Upper lobe of left lung (tissue), 6 donors: Measurements from ENCODE around the gene RPS6KA5. TPM values are rescaled to one million over a fixed set of nuclear protein-coding genes. Genes with fewer than 3 reads are reported as not detected.

Experiments
- ATAC-seq, 2 donors: fragments of 200-7000 bp; cut with Tn5 transposase; one replicate each; pipeline ENCODE4 v1.9.1; 2022; ENCODE audit warnings: mild to moderate bottlenecking in 2 of 2, moderate library complexity in 2 of 2; ENCODE audit not compliant: low FRiP score in 2 of 2
- DNase-seq, 2 donors: peaks; one replicate each; pipeline ENCODE4 v3.0.0-alpha.2; 2019 to 2020
- H3K27ac ChIP-seq, 4 donors: fragments of 200-600 bp; sonication (generic); one replicate each; pipeline ENCODE4 v1.5.1; 2016 to 2019
- H3K27me3 ChIP-seq, 4 donors: fragments of 200-600 bp; sonication (generic); one replicate each; pipeline ENCODE4 v1.5.1; 2017 to 2019
- H3K36me3 ChIP-seq, 4 donors: fragments of 200-600 bp; sonication (generic); one replicate each; pipeline ENCODE4 v1.5.1; 2016 to 2019
- H3K4me1 ChIP-seq, 4 donors: fragments of 200-600 bp; sonication (generic); one replicate each; pipeline ENCODE4 v1.5.1; 2018 to 2019
- H3K4me3 ChIP-seq, 4 donors: fragments of 200-600 bp; sonication (generic); one replicate each; pipeline ENCODE4 v1.5.1; 2017 to 2019; ENCODE audit warnings: mild to moderate bottlenecking in 2 of 4, moderate library complexity in 1 of 4
- H3K9me3 ChIP-seq, 4 donors: fragments of 200-600 bp; sonication (generic); one replicate each; pipeline ENCODE4 v1.5.1; 2018 to 2019
- CTCF ChIP-seq, 6 experiments: fragments of 450-650 bp in 4 of 6; fragments of 200-600 bp in 2 of 6; sonication (generic) in 2 of 6; IDR thresholded peaks; one replicate each; pipeline ENCODE4 v1.5.1; 2016 to 2019; ENCODE audit warnings: antibody characterized with exemption in 6 of 6
- EP300 ChIP-seq, 4 donors: sonication (generic); formaldehyde crosslinking; IDR thresholded peaks; one replicate each; pipeline ENCODE4 v1.5.1; 2017; ENCODE audit warnings: antibody characterized with exemption in 4 of 4, control low read depth in 2 of 4
- POLR2A ChIP-seq, 4 donors: fragments of 450-650 bp; IDR thresholded peaks; one replicate each; pipeline ENCODE4 v1.5.1; 2016 to 2017; ENCODE audit warnings: antibody characterized with exemption in 4 of 4, mild to moderate bottlenecking in 2 of 4
- POLR2AphosphoS5 ChIP-seq, 2 donors: sonication (generic); formaldehyde crosslinking; IDR thresholded peaks; one replicate each; pipeline ENCODE4 v1.5.1; 2017; ENCODE audit warnings: antibody characterized with exemption in 2 of 2
- WGBS, 2 donors: methylation state at CpG; one replicate each; pipeline ENCODE4 v1.1.5; 2017 to 2018; 5-methylcytosine and 5-hydroxymethylcytosine counted together
- total RNA-seq, 6 donors: library from RNA; depleted of rRNA in 4 of 6; stranded (reverse); fragments of >200 nt in 4 of 6; gene quantifications; one replicate each; pipeline versions ENCODE4 v1.1.0 to v1.2.1, GENCODE V29; 2016 to 2021
- donor health status: DM: no; HTN: no; CAD: no; lungs with moderate emphysema.
- donor health status: DM: no; HTN: yes; CAD: no; lungs with severe emphysema.

Gene RPS6KA5
- total RNA-seq, 6 donors from 2014 or later, result 4.3 to 17.8 (median 10.2) TPM

DNA sequence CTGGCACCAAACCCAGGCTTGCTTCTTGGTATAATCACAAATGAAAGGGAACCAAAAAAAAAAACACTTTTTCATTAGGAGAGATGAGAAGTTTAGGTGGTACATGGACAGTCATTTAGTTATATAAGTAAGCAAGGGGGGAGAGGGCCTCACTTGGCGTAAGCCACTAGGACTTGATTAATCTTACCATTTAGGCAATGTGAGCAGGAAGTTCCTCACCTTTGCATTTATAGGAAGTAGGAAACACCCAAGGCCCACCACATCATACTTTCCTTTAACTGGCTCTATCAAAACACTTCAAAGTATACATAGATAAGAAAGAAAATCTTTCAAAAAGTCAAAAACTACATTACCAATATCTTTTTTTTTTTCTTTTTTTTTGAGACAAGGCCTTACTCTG lies 6.7 kb upstream of the RPS6KA5 start:
- Histone ChIP-seq H3K27me3 (no peaks in the 10 kb centered on the region), H3K36me3 (no peaks in the 10 kb centered on the region), H3K9me3 (peaks cover 0 to 3% (median 0%) of the 10 kb centered on the region in 4 donors), H3K4me3 (no peak overlapping the region), H3K4me1 (no peaks in the 10 kb centered on the region), H3K27ac (no peak overlapping the region)
- DNase-seq, result no peak
- ATAC-seq, result no peak
- WGBS, 2 donors, result 48 to 80% methylated on average over 1 of the region's 1 CpG
- TF ChIP-seq CTCF (IDR thresholded peaks at IDR 0.05), result no peak
- TF ChIP-seq POLR2AphosphoS5 (IDR thresholded peaks at IDR 0.05), result no peak
- no peak for TF ChIP-seq EP300 (IDR thresholded peaks at IDR 0.05)
- no peak for TF ChIP-seq POLR2A (IDR thresholded peaks at IDR 0.05)

DNA sequence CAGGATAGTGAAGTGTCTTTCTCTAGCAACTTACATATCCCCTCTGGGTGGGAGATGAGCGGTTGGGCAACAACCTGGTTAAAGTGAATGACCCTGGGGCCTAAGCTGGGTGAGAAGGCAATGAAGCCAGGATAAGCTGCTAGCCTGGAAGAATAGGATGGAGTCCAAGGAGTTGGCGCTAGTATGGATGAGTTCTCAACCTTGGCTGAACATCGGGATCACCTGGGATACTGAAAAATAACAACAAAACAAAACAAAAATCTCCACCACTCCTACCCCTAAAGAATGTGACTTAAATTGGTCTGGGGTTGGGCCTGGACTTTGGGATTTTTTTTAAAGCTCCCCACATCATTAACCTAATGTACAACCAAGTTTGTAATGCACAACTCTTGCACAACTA lies 4.8 kb upstream of the RPS6KA5 start:
- ATAC-seq (no peak), DNase-seq (no peak)
- Histone ChIP-seq H3K9me3 (no peaks in the 10 kb centered on the region), H3K27ac (no peak overlapping the region), H3K36me3 (no peaks in the 10 kb centered on the region), H3K4me1 (peaks cover 0 to 6% (median 5%) of the 10 kb centered on the region in 4 donors), H3K27me3 (no peaks in the 10 kb centered on the region), H3K4me3 (no peak overlapping the region)
- 76 to 77% methylated on average over 3 of the region's 3 CpGs for WGBS, 2 donors
- TF ChIP-seq EP300 (IDR thresholded peaks at IDR 0.05) (no peak), POLR2A (IDR thresholded peaks at IDR 0.05) (no peak), CTCF (IDR thresholded peaks at IDR 0.05) (no peak), POLR2AphosphoS5 (IDR thresholded peaks at IDR 0.05) (no peak)

DNA sequence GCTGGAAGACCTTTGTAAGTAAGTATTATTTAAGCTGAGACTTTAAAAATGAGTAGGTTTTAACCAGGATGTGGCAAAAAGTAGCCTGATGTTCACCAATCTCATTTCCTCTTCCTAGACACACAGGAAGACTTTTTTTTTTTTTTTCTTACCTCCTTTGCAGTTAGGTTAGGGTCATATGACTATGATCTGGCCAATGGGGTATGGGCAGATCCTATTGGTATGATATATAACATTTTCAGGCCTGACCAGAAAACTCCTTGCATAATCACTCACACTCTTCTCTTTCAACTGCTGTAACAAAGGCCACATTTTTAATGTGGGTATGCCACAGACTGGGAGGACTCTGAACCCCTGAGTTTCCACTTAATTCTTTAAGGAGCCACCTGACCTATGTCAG lies 2.7 kb upstream of the RPS6KA5 start:
- DNase-seq (no peak), ATAC-seq (no peak)
- no peak for TF ChIP-seq POLR2A (IDR thresholded peaks at IDR 0.05)
- TF ChIP-seq CTCF (IDR thresholded peaks at IDR 0.05), result no peak
- TF ChIP-seq POLR2AphosphoS5 (IDR thresholded peaks at IDR 0.05), result no peak
- TF ChIP-seq EP300 (IDR thresholded peaks at IDR 0.05), result no peak
- Histone ChIP-seq H3K27me3 (no peaks in the 10 kb centered on the region), H3K27ac (peak overlapping the region in 3 of 4 donors; percentile 21 to 39 (median 26)), H3K4me1 (peaks cover 9 to 21% (median 15%) of the 10 kb centered on the region in 4 donors), H3K9me3 (no peaks in the 10 kb centered on the region), H3K36me3 (no peaks in the 10 kb centered on the region), H3K4me3 (no peak overlapping the region)

DNA sequence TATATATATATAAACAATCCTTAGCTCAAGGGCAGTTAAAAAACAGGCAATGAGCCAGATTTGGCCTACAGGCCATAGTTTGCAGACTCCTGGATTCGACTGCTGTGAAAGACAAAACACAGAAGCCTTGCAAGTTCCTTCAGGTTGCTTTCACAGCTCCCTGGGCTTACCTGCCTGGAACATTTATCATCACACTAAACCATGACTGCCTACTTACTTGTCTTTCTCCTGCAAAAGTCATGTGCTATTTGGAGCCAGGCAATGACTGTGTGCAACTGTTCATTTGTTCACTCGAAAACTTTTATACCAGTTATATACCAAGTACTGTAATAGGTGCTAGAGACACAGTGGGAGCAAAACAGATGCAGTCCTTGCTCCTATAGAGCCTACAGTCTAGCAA lies 2.2 kb upstream of the RPS6KA5 start:
- H3K27ac ChIP-seq, result peak overlapping the region in 1 of 4 donors; percentile 50
- H3K4me1 ChIP-seq, result peaks cover 9 to 21% (median 15%) of the 10 kb centered on the region in 4 donors
- no peaks in the 10 kb centered on the region for H3K27me3 ChIP-seq
- no peak for DNase-seq
- no peaks in the 10 kb centered on the region for H3K9me3 ChIP-seq
- no peak for TF ChIP-seq POLR2AphosphoS5 (IDR thresholded peaks at IDR 0.05)
- no peak for TF ChIP-seq POLR2A (IDR thresholded peaks at IDR 0.05)
- no peak for TF ChIP-seq EP300 (IDR thresholded peaks at IDR 0.05)
- no peak for TF ChIP-seq CTCF (IDR thresholded peaks at IDR 0.05)
- 85 to 89% methylated on average over 2 of the region's 2 CpGs for WGBS, 2 donors
- no peak for ATAC-seq
- H3K36me3 ChIP-seq, result no peaks in the 10 kb centered on the region
- no peak overlapping the region for H3K4me3 ChIP-seq
